Right lobe of liver (tissue), 6 donors: ENCODE measurements around the gene CNOT6L. TPM values are rescaled to one million over a fixed set of nuclear protein-coding genes. Genes with fewer than 3 reads are reported as not detected.

ENCODE experiments used
- ATAC-seq, 4 donors: fragments of 200-7000 bp; cut with Tn5 transposase; one replicate each; pipeline ENCODE4 v1.9.1; 2020; ENCODE audit warnings: mild to moderate bottlenecking in 4 of 4, moderate library complexity in 4 of 4
- DNase-seq, 3 donors: peaks; one replicate each; pipeline ENCODE4 v3.0.0-alpha.2; 2020
- H3K27ac ChIP-seq, 3 donors: fragments of 200-600 bp; one replicate each; pipeline ENCODE4 v1.8.0; 2022
- H3K27me3 ChIP-seq, 2 donors: fragments of 200-600 bp; one replicate each; pipeline ENCODE4 v1.8.0; 2022
- H3K36me3 ChIP-seq, 4 donors: fragments of 200-600 bp; sonication (generic) in 1 of 4; one replicate each; pipeline versions ENCODE4 v1.5.1 to v1.8.0; 2017 to 2022; ENCODE audit warnings: control low read depth in 1 of 4
- H3K4me1 ChIP-seq, 4 donors: fragments of 200-600 bp; sonication (generic) in 1 of 4; one replicate each; pipeline versions ENCODE4 v1.5.1 to v1.8.0; 2017 to 2022; ENCODE audit warnings: control low read depth in 1 of 4
- H3K4me3 ChIP-seq, 3 donors: fragments of 200-600 bp; one replicate each; pipeline ENCODE4 v1.8.0; 2022
- H3K9me3 ChIP-seq, 4 donors: fragments of 200-600 bp; sonication (generic) in 1 of 4; one replicate each; pipeline versions ENCODE4 v1.5.1 to v1.8.0; 2017 to 2022; ENCODE audit warnings: control low read depth in 1 of 4
- CTCF ChIP-seq, 4 donors: fragments of 200-600 bp in 3 of 4; fragments of 450-650 bp in 1 of 4; IDR thresholded peaks; one replicate each; pipeline versions ENCODE4 v1.5.1 to v1.8.0; 2016 to 2022; ENCODE audit warnings: antibody characterized with exemption in 4 of 4, mild to moderate bottlenecking in 2 of 4
- POLR2A ChIP-seq: fragments of 450-650 bp; IDR thresholded peaks from one replicate; pipeline ENCODE4 v1.6.1; 2017; ENCODE audit warnings: antibody characterized with exemption, mild to moderate bottlenecking
- WGBS: methylation state at CpG from one replicate; pipeline ENCODE4 v1.1.6; 2018; ENCODE audit warnings: low coverage, low lambda C conversion rate; ENCODE audit not compliant: insufficient coverage; ENCODE audit errors: missing lambda C conversion rate; 5-methylcytosine and 5-hydroxymethylcytosine counted together
- intact Hi-C, 2 donors: fragments of 100-400 bp; cut with DNase I; formaldehyde crosslinking; loops; one replicate each; pipeline versions ENCODE4 v1.11.2 to v1.14.1; 2022
- total RNA-seq, 6 experiments: library from RNA; depleted of rRNA in 2 of 6; stranded (reverse); fragments of >200 nt in 2 of 6; fragmentation: NEBNext Ultra II Directional in 3 of 6; extraction: Animal tissue kit (Norgen Biotek cat#: 25700) in 3 of 6; gene quantifications; one replicate each; pipeline versions ENCODE4 v1.1.0 to v1.2.4, GENCODE V29; 2016 to 2023
- donor health status: DM: no; HTN: yes; CAD: no.
- donor health status: DM: no; HTN: no; CAD: no.
- donor health status: DM: no; HTN: no; CAD: no.
- donor health status: DM: no; HTN: yes; CAD: no.
- donor health status: DM: no; HTN: yes; CAD: no.

The CNOT6L gene
- total RNA-seq, 6 experiments from 2014 or later = 9.1 to 38.1 (median 25.0) TPM

GRCh38 chr4:77758804-77759203 lies 60.4 kb downstream of the CNOT6L start:
- Histone ChIP-seq H3K36me3 (peaks cover 0 to 8% (median 2%) of the 10 kb centered on the region in 4 donors), H3K4me1 (no peaks in the 10 kb centered on the region), H3K4me3 (no peak overlapping the region), H3K27ac (no peak overlapping the region), H3K27me3 (no peaks in the 10 kb centered on the region), H3K9me3 (no peaks in the 10 kb centered on the region)
- TF ChIP-seq POLR2A (no peak), CTCF (IDR thresholded peaks at IDR 0.05) (no peak)
- intact Hi-C loops = no loop called here
- DNase-seq = no peak
- WGBS = 100% methylated on average over 1 of the region's 1 CpG
- ATAC-seq = no peak

GRCh38 chr4:77751764-77752163 lies 67.4 kb downstream of the CNOT6L start:
- intact Hi-C loops = no loop called here
- TF ChIP-seq CTCF (IDR thresholded peaks at IDR 0.05) = no peak
- no peak for TF ChIP-seq POLR2A
- 95% methylated on average over 2 of the region's 2 CpGs for WGBS

GRCh38 chr4:77745792-77746191 lies 73.4 kb downstream of the CNOT6L start:
- TF ChIP-seq CTCF (IDR thresholded peaks at IDR 0.05) = no peak
- no peak for TF ChIP-seq POLR2A
- H3K9me3 ChIP-seq = no peaks in the 10 kb centered on the region
- H3K36me3 ChIP-seq = peaks cover 0 to 7% (median 0%) of the 10 kb centered on the region in 4 donors
- H3K27me3 ChIP-seq = no peaks in the 10 kb centered on the region
- 33% methylated on average over 2 of the region's 2 CpGs for WGBS
- ATAC-seq = peak; percentile 88 to 96 (median 92)
- DNase-seq = no peak
- peaks cover 0 to 21% (median 9%) of the 10 kb centered on the region in 4 donors for H3K4me1 ChIP-seq
- peak overlapping the region in 1 of 3 donors; percentile 1 for H3K27ac ChIP-seq
- no peak overlapping the region for H3K4me3 ChIP-seq
- intact Hi-C loops = no loop called here

More at GRCh38 chr4:77751764-77752163, 67.4 kb downstream of the CNOT6L start:
- Histone ChIP-seq H3K9me3 (no peaks in the 10 kb centered on the region), H3K27me3 (no peaks in the 10 kb centered on the region), H3K4me1 (no peaks in the 10 kb centered on the region), H3K27ac (no peak overlapping the region), H3K36me3 (peaks cover 0 to 11% (median 2%) of the 10 kb centered on the region in 4 donors), H3K4me3 (no peak overlapping the region)
- ATAC-seq (no peak), DNase-seq (no peak)

- peaks cover 0 to 21% (median 9%) of the 10 kb centered on the region in 4 donors for H3K4me1 ChIP-seq
- peaks cover 0 to 19% (median 2%) of the 10 kb centered on the region in 4 donors for H3K36me3 ChIP-seq
- intact Hi-C loops = no loop called here
- no peak for TF ChIP-seq CTCF (IDR thresholded peaks at IDR 0.05)
- no peak for TF ChIP-seq POLR2A
- no peak overlapping the region for H3K27ac ChIP-seq
- H3K4me3 ChIP-seq = no peak overlapping the region
- H3K27me3 ChIP-seq = no peaks in the 10 kb centered on the region
- 63% methylated on average over 2 of the region's 2 CpGs for WGBS
- ATAC-seq (no peak), DNase-seq (no peak)
- H3K9me3 ChIP-seq = no peaks in the 10 kb centered on the region
Observed at GRCh38 chr4:77742054-77742453, 77.1 kb downstream of the CNOT6L start.

- DNase-seq (no peak), ATAC-seq (no peak)
- TF ChIP-seq POLR2A (no peak), CTCF (IDR thresholded peaks at IDR 0.05) (no peak)
- H3K27me3 ChIP-seq = no peaks in the 10 kb centered on the region
- H3K4me1 ChIP-seq = peaks cover 0 to 11% (median 5%) of the 10 kb centered on the region in 4 donors
- H3K9me3 ChIP-seq = no peaks in the 10 kb centered on the region
- whole genome bisulfite sequencing = 94% methylated on average over 4 of the region's 4 CpGs
- peaks cover 0 to 19% (median 2%) of the 10 kb centered on the region in 4 donors for H3K36me3 ChIP-seq
- intact Hi-C loops = no loop called here
- no peak overlapping the region for H3K4me3 ChIP-seq
- H3K27ac ChIP-seq = no peak overlapping the region
Observed at GRCh38 chr4:77740480-77740879, 78.7 kb downstream of the CNOT6L start.
